K562 (cell line): ENCODE data around the gene MARK3. TPM values are rescaled to one million over a fixed set of nuclear protein-coding genes. Genes with fewer than 3 reads are reported as not detected.

Experiments
- ATAC-seq: fragments of 200-7000 bp; cut with Tn5 transposase; 3 replicates; pipeline ENCODE4 v1.9.1; 2020; ENCODE audit warnings: moderate library complexity
- BruUV-seq: library from RNA; stranded (reverse); fragments of 400-500 nt; replicated peaks from 2 replicates; lab custom pipeline; 2021; lab: Mats Ljungman, UMichigan
- CTCF ChIA-PET: fragments of 300-600 bp; formaldehyde crosslinking; extraction: SDS; loops from one replicate; lab custom pipeline; 2021; ENCODE audit warnings: low intra/inter-chr PET ratio; lab: Yijun Ruan, JAX
- POLR2A ChIA-PET: fragments of 300-600, 350-650 bp; sonication (Branson Sonifier 250); formaldehyde crosslinking; extraction: SDS; loops from one replicate; lab custom pipeline; 2021; ENCODE audit warnings: antibody characterized with exemption, inconsistent platforms; lab: Yijun Ruan, JAX
- DNase-seq, 4 experiments: peaks; one replicate each; pipeline versions ENCODE4 v3.0.0 to v3.0.0-alpha.2; 2011 to 2018; ENCODE audit warnings: low spot score in 3 of 4, mixed read lengths in 3 of 4; ENCODE audit errors: extremely low read depth in 1 of 4
- FAIRE-seq: peaks from 2 replicates; lab custom pipeline; 2011; peaks lifted over from hg19 to GRCh38; lab: Jason Lieb, UNC
- H2AFZ ChIP-seq: 2 replicates; pipeline ENCODE4 v1.6.0; 2011; ENCODE audit warnings: low read depth, low read length, control low read depth, inconsistent platforms
- H3K27ac ChIP-seq: fragments of 200-600 bp; 3 replicates; pipeline ENCODE4 v1.8.0; 2011; ENCODE audit warnings: low read depth, mild to moderate bottlenecking, control low read depth, inconsistent platforms, low read length, moderate library complexity, mixed read lengths; ENCODE audit errors: extremely low read depth
- H3K27me3 ChIP-seq, 2 experiments: fragments of 300-600 bp in 1 of 2; 2 replicates in 1 of 2; 3 replicates in 1 of 2; pipeline versions ENCODE4 v1.6.0 to v1.8.0; 2011; ENCODE audit warnings: inconsistent platforms in 2 of 2, low read length in 2 of 2, mild to moderate bottlenecking in 1 of 2, mixed read lengths in 1 of 2, moderate library complexity in 1 of 2; ENCODE audit not compliant: control insufficient read depth in 2 of 2, insufficient read depth in 2 of 2
- H3K36me3 ChIP-seq: fragments of 300-600 bp; 3 replicates; pipeline ENCODE4 v1.8.0; 2011; ENCODE audit warnings: mild to moderate bottlenecking, low read length, inconsistent platforms; ENCODE audit not compliant: control insufficient read depth, insufficient read depth
- H3K4me1 ChIP-seq, 2 experiments: fragments of 200-600 bp in 1 of 2; replicated peaks in 1 of 2; 2 replicates in 1 of 2; 3 replicates in 1 of 2; pipeline versions ENCODE4 v1.5.1 to v1.8.0; 2011; ENCODE audit warnings: inconsistent platforms in 2 of 2, low read length in 2 of 2, mild to moderate bottlenecking in 1 of 2, mixed read lengths in 1 of 2, moderate library complexity in 1 of 2; ENCODE audit not compliant: control insufficient read depth in 2 of 2, insufficient read depth in 2 of 2
- H3K4me2 ChIP-seq: 2 replicates; pipeline ENCODE4 v1.6.1; 2011; ENCODE audit warnings: low read length, control low read depth, inconsistent platforms, mixed read lengths; ENCODE audit not compliant: insufficient read depth
- H3K4me3 ChIP-seq: fragments of 200-600 bp; sonication (generic), shearing (Covaris generic); 2 replicates; pipeline ENCODE4 v1.5.1; 2016; ENCODE audit warnings: control low read depth, inconsistent platforms
- H3K79me2 ChIP-seq: fragments of 200-600 bp; 3 replicates; pipeline ENCODE4 v1.8.0; 2011; ENCODE audit warnings: low read length, inconsistent platforms; ENCODE audit not compliant: control insufficient read depth, insufficient read depth
- H3K9ac ChIP-seq, 2 experiments: 2 replicates each; pipeline versions ENCODE4 v1.6.0 to v1.6.1; 2011; ENCODE audit warnings: low read depth in 2 of 2, low read length in 2 of 2, control low read depth in 1 of 2, inconsistent platforms in 1 of 2, mild to moderate bottlenecking in 1 of 2, mixed read lengths in 1 of 2; ENCODE audit not compliant: insufficient read depth in 1 of 2
- H3K9me1 ChIP-seq: one replicate; pipeline ENCODE4 v1.6.0; 2011; ENCODE audit warnings: inconsistent platforms, mild to moderate bottlenecking, low read length, moderate library complexity; ENCODE audit not compliant: control insufficient read depth, insufficient read depth
- H3K9me3 ChIP-seq: replicated peaks from 2 replicates; pipeline ENCODE4 v1.5.1; 2011; ENCODE audit warnings: low read depth, low read length, inconsistent platforms; ENCODE audit not compliant: control insufficient read depth, insufficient read depth
- H4K20me1 ChIP-seq: replicated peaks from 2 replicates; pipeline ENCODE4 v1.6.1; 2011; ENCODE audit warnings: low read length, inconsistent platforms, mixed read lengths; ENCODE audit not compliant: control insufficient read depth, insufficient read depth
- BDP1 ChIP-seq: IDR thresholded peaks from 3 replicates; pipeline ENCODE4 v1.6.1; 2011; ENCODE audit not compliant: insufficient read length, insufficient read depth
- KAT2B ChIP-seq: IDR thresholded peaks from one replicate; pipeline ENCODE4 v1.6.1; 2012; ENCODE audit warnings: low read depth, mild to moderate bottlenecking, control low read depth, inconsistent platforms, low read length, moderate library complexity
- MTA2 ChIP-seq: fragments of 450-650 bp; IDR thresholded peaks from 2 replicates; pipeline ENCODE4 v1.6.1; 2016; ENCODE audit warnings: low read depth
- NCOA2 ChIP-seq, 2 experiments: fragments of 450-650 bp; IDR thresholded peaks; 2 replicates each; pipeline ENCODE4 v1.6.1; 2018; ENCODE audit warnings: mild to moderate bottlenecking in 2 of 2, moderate library complexity in 1 of 2; ENCODE audit not compliant: partially characterized antibody in 2 of 2
- PTTG1 ChIP-seq: fragments of 450-650 bp; IDR thresholded peaks from 2 replicates; pipeline ENCODE4 v1.6.1; 2016; ENCODE audit warnings: low read depth, mild to moderate bottlenecking, missing genetic modification characterization, missing compliant biosample characterization
- RAD21 ChIP-seq, 2 experiments: fragments of 250-450 bp in 1 of 2; fragments of 450-650 bp in 1 of 2; sonication (Bioruptor Pico) in 1 of 2; formaldehyde crosslinking in 1 of 2; IDR thresholded peaks in 1 of 2; conservative IDR thresholded peaks in 1 of 2; 2 replicates each; pipeline versions ENCODE4 v1.4.0 to v1.8.0; 2020 to 2022; ENCODE audit warnings: mild to moderate bottlenecking in 2 of 2, moderate library complexity in 1 of 2
- SMAD3 ChIP-seq: fragments of 450-650 bp; formaldehyde crosslinking; conservative IDR thresholded peaks from 2 replicates; pipeline ENCODE4 v1.4.0; 2020; ENCODE audit warnings: mild to moderate bottlenecking
- THAP7 ChIP-seq: fragments of 250-450 bp; sonication (Bioruptor Pico); IDR thresholded peaks from 2 replicates; pipeline ENCODE4 v1.5.0; 2021
- U2AF2 ChIP-seq: fragments of 200-400 bp; formaldehyde crosslinking; optimal IDR thresholded peaks from 2 replicates; pipeline ENCODE3; 2017; ENCODE audit warnings: low read depth, mild to moderate bottlenecking, low read length
- XRCC3 ChIP-seq: fragments of 450-650 bp; IDR thresholded peaks from 2 replicates; pipeline ENCODE4 v1.6.1; 2017; ENCODE audit warnings: mild to moderate bottlenecking, moderate library complexity
- ZBTB8A ChIP-seq: fragments of 450-650 bp; IDR thresholded peaks from 2 replicates; pipeline ENCODE4 v1.6.1; 2018; ENCODE audit warnings: mild to moderate bottlenecking, moderate library complexity; ENCODE audit not compliant: partially characterized antibody
- ZEB2 ChIP-seq: fragments of 450-650 bp; IDR thresholded peaks from 2 replicates; pipeline ENCODE4 v1.6.1; 2016
- ZNF282 ChIP-seq: sonication (generic); formaldehyde crosslinking; IDR thresholded peaks from 2 replicates; pipeline ENCODE4 v1.8.1; 2023; ENCODE audit warnings: missing genetic modification reagents
- ZNF551 ChIP-seq: fragments of 250-450 bp; sonication (Bioruptor Pico); IDR thresholded peaks from 2 replicates; pipeline ENCODE4 v1.5.0; 2021; ENCODE audit warnings: mild to moderate bottlenecking, moderate library complexity
- ZNF79 ChIP-seq: fragments of 250-450 bp; sonication (Bioruptor Pico); IDR thresholded peaks from 2 replicates; pipeline ENCODE4 v1.4.0; 2020; ENCODE audit warnings: low read depth, mild to moderate bottlenecking, moderate library complexity
- ZZZ3 ChIP-seq: fragments of 450-650 bp; IDR thresholded peaks from 2 replicates; pipeline ENCODE4 v1.6.1; 2016; ENCODE audit warnings: antibody characterized with exemption, mild to moderate bottlenecking, moderate library complexity
- WGBS: fragments of 100-300 bp; shearing (Covaris generic); methylation state at CpG from one replicate; pipeline ENCODE4 v1.1.6; 2016; ENCODE audit warnings: low coverage, mixed read lengths; ENCODE audit not compliant: insufficient coverage; ENCODE audit errors: missing lambda C conversion rate; 5-methylcytosine and 5-hydroxymethylcytosine counted together
- in situ Hi-C: fragments of 300-500 bp; cut with MboI; formaldehyde crosslinking; loops from 4 replicates; pipeline ENCODE4 v1.15.0; 2018; ENCODE audit warnings: inconsistent platforms, mixed read lengths
- intact Hi-C: fragments of 100-400 bp; cut with micrococcal nuclease; formaldehyde crosslinking; loops from 2 replicates; pipeline ENCODE4 v1.14.2; 2022
- polyA plus RNA-seq, 8 experiments: library from polyadenylated mRNA; depleted of rRNA in 4 of 8; stranded (reverse) in 5 of 8; unstranded in 3 of 8; fragments of >200 nt; fragmentation: Nextera tagmentation in 2 of 8; fragmentation: Illumina TruSeq in 1 of 8; extraction: Ambion mirVana in 2 of 8; extraction: Trizol in 1 of 8; gene quantifications; 2 replicates each; pipeline versions ENCODE4 v1.2.1 to v1.2.3, GENCODE V29; 2011 to 2014; ENCODE audit warnings: inconsistent platforms in 1 of 8, missing spikeins in 1 of 8
- total RNA-seq, 7 experiments: library from RNA; depleted of rRNA in 6 of 7; stranded (reverse); fragments of >200 nt in 6 of 7; fragmentation: Illumina TruSeq in 2 of 7; extraction: Trizol in 2 of 7; gene quantifications; 2 replicates each; pipeline versions ENCODE4 v1.2.1 to v1.2.3, GENCODE V29; 2011 to 2021; ENCODE audit warnings: low replicate concordance in 1 of 7

The MARK3 gene
- total and polyA plus RNA-seq, 9 of the 15 experiments (the other 6 are each of a cell fraction or from before 2014, with no cell fraction given), result 10.1 to 68.7 (median 56.3) TPM

GRCh38 chr14:103392106-103392505 is 6.9 kb downstream of the MARK3 start:
- Histone ChIP-seq H2AFZ (no peak overlapping the region), H3K4me1 (peaks cover 11 to 30% of the 10 kb centered on the region in 2 experiments), H3K79me2 (peaks cover 94% of the 10 kb centered on the region), H3K9me1 (no peaks in the 10 kb centered on the region), H3K4me2 (no peak overlapping the region), H3K36me3 (peaks cover 8% of the 10 kb centered on the region; the same call in 2 of the 3 replicates), H3K9ac (no peak overlapping the region)
- 86% methylated on average over 4 of the region's 5 CpGs for WGBS
- BruUV-seq, result no TSS peak
- no peak for FAIRE-seq
- ATAC-seq, result no peak
- CTCF ChIA-PET, result no interaction called here
- in situ Hi-C loops, result no loop called here
- no peak for TF ChIP-seq ZNF79 (CRISPR knock-in tag)
- TF ChIP-seq NCOA2 (IDR thresholded peaks at IDR 0.05; ENCODE audit: partially characterized antibody in 2 of 2), result no peak
- no peak for TF ChIP-seq MTA2
- no peak for TF ChIP-seq KAT2B
- TF ChIP-seq RAD21 (CRISPR knock-in tag; conservative IDR thresholded peaks at IDR 0.05 in 1 of 2, IDR thresholded peaks at IDR 0.05 in 1 of 2), result no peak
- TF ChIP-seq XRCC3, result no peak
- TF ChIP-seq ZNF282 (CRISPR knock-in tag), result no peak
- no peak for TF ChIP-seq PTTG1 (tag)
- no peak for TF ChIP-seq ZEB2
- TF ChIP-seq U2AF2, result no peak
- TF ChIP-seq ZBTB8A, result no peak
- no peak for TF ChIP-seq BDP1
- no peak for TF ChIP-seq SMAD3
- no peak for TF ChIP-seq ZZZ3
- TF ChIP-seq ZNF551 (CRISPR knock-in tag), result no peak
- no peak for TF ChIP-seq THAP7 (CRISPR knock-in tag)
- TF ChIP-seq, all 486 proteins: peak for 0
- Histone ChIP-seq H3K27ac (no peak overlapping the region), H3K4me3 (no peak overlapping the region), H3K27me3 (no peaks in the 10 kb centered on the region), H4K20me1 (peaks cover 13% of the 10 kb centered on the region), H3K9me3 (no peaks in the 10 kb centered on the region; the same call in 1 of the 2 replicates)
- no peak for DNase-seq
- POLR2A ChIA-PET, result interaction anchor here (1.4 to 1.5 kb wide), 2 partner anchors 52 to 58 kb away, joined by 3 to 5 read pairs; partner anchors contain the start of gene EIF5
- intact Hi-C loops, result loop anchor here (5.0 to 10.0 kb wide), 3 partner anchors 35 to 133 kb away; partner anchors contain the start of genes CKB and TRMT61A
